K562 (cell line): ENCODE results near the gene NME4. TPM values are rescaled to one million over a fixed set of nuclear protein-coding genes. Genes with fewer than 3 reads are reported as not detected.

ENCODE experiments used
- FOS ChIP-seq: IDR thresholded peaks from 3 replicates; pipeline ENCODE4 v1.6.1; 2011; ENCODE audit not compliant: insufficient read length; ENCODE audit errors: extremely low read depth
- HMG20A ChIP-seq: fragments of 450-650 bp; formaldehyde crosslinking; conservative IDR thresholded peaks from 2 replicates; pipeline ENCODE4 v1.4.0; 2020; ENCODE audit warnings: mild to moderate bottlenecking, mixed read lengths
- NCOA4 ChIP-seq: fragments of 450-650 bp; IDR thresholded peaks from 2 replicates; pipeline ENCODE4 v1.6.1; 2018; ENCODE audit warnings: mild to moderate bottlenecking; ENCODE audit not compliant: partially characterized antibody
- RBBP5 ChIP-seq: fragments of 200-600 bp; sonication (generic); IDR thresholded peaks from 2 replicates; pipeline ENCODE4 v1.6.1; 2012; ENCODE audit warnings: borderline replicate concordance, mild to moderate bottlenecking, low read length, control low read depth, inconsistent platforms; ENCODE audit not compliant: insufficient read depth, poor library complexity, severe bottlenecking
- TCF3 ChIP-seq: sonication (generic); formaldehyde crosslinking; IDR thresholded peaks from 2 replicates; pipeline ENCODE4 v1.4.0; 2020; ENCODE audit warnings: mild to moderate bottlenecking, missing genetic modification reagents
- TEAD4 ChIP-seq, 2 experiments: sonication (generic) in 1 of 2; formaldehyde crosslinking in 1 of 2; IDR thresholded peaks; 2 replicates each; pipeline versions ENCODE4 v1.6.1 to v1.8.0; 2012 to 2022; ENCODE audit warnings: borderline replicate concordance in 1 of 2, inconsistent platforms in 1 of 2, low read length in 1 of 2, mild to moderate bottlenecking in 1 of 2, missing genetic modification reagents in 1 of 2
- ZNF174 ChIP-seq: fragments of 250-450 bp; sonication (Bioruptor Pico); IDR thresholded peaks from 2 replicates; pipeline ENCODE4 v1.4.0; 2020; ENCODE audit warnings: mild to moderate bottlenecking
- ZNF75A ChIP-seq: fragments of 450-650 bp; formaldehyde crosslinking; IDR thresholded peaks from 2 replicates; pipeline ENCODE4 v1.4.0; 2020; ENCODE audit warnings: mild to moderate bottlenecking
- polyA plus RNA-seq, 8 experiments: library from polyadenylated mRNA; depleted of rRNA in 4 of 8; stranded (reverse) in 5 of 8; unstranded in 3 of 8; fragments of >200 nt; fragmentation: Nextera tagmentation in 2 of 8; fragmentation: Illumina TruSeq in 1 of 8; extraction: Ambion mirVana in 2 of 8; extraction: Trizol in 1 of 8; gene quantifications; 2 replicates each; pipeline versions ENCODE4 v1.2.1 to v1.2.3, GENCODE V29; 2011 to 2014; ENCODE audit warnings: inconsistent platforms in 1 of 8, missing spikeins in 1 of 8
- total RNA-seq, 7 experiments: library from RNA; depleted of rRNA in 6 of 7; stranded (reverse); fragments of >200 nt in 6 of 7; fragmentation: Illumina TruSeq in 2 of 7; extraction: Trizol in 2 of 7; gene quantifications; 2 replicates each; pipeline versions ENCODE4 v1.2.1 to v1.2.3, GENCODE V29; 2011 to 2021; ENCODE audit warnings: low replicate concordance in 1 of 7
- TF ChIP-seq, protein P1 (sequence below): fragments of 200-600 bp; sonication (generic); IDR thresholded peaks from one replicate; pipeline ENCODE4 v1.6.1; 2012; ENCODE audit warnings: mild to moderate bottlenecking, low read depth, low read length, inconsistent platforms
- TF ChIP-seq, protein P2 (sequence below): fragments of 200-800 bp; sonication (Bioruptor generic); IDR thresholded peaks from 2 replicates; pipeline ENCODE4 v1.6.1; 2017; ENCODE audit warnings: missing genetic modification characterization, missing compliant biosample characterization
- TF ChIP-seq, protein P3 (sequence below): fragments of 250-450 bp; sonication (Bioruptor Pico); IDR thresholded peaks from 2 replicates; pipeline ENCODE4 v1.8.0; 2022; ENCODE audit warnings: inconsistent platforms

The NME4 gene
- total and polyA plus RNA-seq, 9 of the 15 experiments (the other 6 are each of a cell fraction or from before 2014, with no cell fraction given) = 15.4 to 264 (median 139) TPM

DNA sequence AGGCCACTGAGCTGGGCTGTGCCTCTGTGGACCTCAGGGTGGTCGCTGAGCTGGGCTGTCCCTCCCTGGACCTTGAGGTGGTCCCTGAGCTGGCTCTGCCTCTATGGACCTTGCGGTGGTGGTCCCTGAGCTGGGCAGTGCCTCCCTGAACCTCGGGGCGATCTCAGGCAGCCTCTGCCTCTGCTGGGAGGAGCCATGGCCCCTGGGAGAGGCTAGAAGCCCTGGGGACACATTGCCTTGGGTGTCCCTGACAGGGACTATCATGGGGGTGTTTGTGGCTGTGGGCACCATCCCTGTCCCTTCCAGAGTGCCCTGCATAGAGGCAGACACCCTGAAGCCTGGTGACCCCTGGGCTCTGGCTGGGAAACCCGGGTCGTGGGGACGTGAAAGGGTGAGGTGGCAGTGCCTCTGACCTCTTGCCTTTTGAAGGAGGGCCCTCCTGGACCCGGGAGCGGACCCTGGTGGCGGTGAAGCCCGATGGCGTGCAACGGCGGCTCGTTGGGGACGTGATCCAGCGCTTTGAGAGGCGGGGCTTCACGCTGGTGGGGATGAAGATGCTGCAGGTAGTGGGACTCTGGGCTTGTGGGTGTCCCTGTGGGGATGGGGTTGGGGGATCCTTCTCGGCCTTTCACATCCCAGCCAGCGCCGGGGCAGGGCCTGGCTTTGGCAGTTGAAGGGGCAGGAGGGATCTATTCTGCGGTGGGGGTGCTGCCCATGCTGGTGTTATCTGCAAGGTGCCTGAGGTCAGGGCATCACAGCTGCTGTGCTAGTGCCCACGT is 1.8 kb downstream of the NME4 start (continued):
- TF ChIP-seq, protein P1, sequence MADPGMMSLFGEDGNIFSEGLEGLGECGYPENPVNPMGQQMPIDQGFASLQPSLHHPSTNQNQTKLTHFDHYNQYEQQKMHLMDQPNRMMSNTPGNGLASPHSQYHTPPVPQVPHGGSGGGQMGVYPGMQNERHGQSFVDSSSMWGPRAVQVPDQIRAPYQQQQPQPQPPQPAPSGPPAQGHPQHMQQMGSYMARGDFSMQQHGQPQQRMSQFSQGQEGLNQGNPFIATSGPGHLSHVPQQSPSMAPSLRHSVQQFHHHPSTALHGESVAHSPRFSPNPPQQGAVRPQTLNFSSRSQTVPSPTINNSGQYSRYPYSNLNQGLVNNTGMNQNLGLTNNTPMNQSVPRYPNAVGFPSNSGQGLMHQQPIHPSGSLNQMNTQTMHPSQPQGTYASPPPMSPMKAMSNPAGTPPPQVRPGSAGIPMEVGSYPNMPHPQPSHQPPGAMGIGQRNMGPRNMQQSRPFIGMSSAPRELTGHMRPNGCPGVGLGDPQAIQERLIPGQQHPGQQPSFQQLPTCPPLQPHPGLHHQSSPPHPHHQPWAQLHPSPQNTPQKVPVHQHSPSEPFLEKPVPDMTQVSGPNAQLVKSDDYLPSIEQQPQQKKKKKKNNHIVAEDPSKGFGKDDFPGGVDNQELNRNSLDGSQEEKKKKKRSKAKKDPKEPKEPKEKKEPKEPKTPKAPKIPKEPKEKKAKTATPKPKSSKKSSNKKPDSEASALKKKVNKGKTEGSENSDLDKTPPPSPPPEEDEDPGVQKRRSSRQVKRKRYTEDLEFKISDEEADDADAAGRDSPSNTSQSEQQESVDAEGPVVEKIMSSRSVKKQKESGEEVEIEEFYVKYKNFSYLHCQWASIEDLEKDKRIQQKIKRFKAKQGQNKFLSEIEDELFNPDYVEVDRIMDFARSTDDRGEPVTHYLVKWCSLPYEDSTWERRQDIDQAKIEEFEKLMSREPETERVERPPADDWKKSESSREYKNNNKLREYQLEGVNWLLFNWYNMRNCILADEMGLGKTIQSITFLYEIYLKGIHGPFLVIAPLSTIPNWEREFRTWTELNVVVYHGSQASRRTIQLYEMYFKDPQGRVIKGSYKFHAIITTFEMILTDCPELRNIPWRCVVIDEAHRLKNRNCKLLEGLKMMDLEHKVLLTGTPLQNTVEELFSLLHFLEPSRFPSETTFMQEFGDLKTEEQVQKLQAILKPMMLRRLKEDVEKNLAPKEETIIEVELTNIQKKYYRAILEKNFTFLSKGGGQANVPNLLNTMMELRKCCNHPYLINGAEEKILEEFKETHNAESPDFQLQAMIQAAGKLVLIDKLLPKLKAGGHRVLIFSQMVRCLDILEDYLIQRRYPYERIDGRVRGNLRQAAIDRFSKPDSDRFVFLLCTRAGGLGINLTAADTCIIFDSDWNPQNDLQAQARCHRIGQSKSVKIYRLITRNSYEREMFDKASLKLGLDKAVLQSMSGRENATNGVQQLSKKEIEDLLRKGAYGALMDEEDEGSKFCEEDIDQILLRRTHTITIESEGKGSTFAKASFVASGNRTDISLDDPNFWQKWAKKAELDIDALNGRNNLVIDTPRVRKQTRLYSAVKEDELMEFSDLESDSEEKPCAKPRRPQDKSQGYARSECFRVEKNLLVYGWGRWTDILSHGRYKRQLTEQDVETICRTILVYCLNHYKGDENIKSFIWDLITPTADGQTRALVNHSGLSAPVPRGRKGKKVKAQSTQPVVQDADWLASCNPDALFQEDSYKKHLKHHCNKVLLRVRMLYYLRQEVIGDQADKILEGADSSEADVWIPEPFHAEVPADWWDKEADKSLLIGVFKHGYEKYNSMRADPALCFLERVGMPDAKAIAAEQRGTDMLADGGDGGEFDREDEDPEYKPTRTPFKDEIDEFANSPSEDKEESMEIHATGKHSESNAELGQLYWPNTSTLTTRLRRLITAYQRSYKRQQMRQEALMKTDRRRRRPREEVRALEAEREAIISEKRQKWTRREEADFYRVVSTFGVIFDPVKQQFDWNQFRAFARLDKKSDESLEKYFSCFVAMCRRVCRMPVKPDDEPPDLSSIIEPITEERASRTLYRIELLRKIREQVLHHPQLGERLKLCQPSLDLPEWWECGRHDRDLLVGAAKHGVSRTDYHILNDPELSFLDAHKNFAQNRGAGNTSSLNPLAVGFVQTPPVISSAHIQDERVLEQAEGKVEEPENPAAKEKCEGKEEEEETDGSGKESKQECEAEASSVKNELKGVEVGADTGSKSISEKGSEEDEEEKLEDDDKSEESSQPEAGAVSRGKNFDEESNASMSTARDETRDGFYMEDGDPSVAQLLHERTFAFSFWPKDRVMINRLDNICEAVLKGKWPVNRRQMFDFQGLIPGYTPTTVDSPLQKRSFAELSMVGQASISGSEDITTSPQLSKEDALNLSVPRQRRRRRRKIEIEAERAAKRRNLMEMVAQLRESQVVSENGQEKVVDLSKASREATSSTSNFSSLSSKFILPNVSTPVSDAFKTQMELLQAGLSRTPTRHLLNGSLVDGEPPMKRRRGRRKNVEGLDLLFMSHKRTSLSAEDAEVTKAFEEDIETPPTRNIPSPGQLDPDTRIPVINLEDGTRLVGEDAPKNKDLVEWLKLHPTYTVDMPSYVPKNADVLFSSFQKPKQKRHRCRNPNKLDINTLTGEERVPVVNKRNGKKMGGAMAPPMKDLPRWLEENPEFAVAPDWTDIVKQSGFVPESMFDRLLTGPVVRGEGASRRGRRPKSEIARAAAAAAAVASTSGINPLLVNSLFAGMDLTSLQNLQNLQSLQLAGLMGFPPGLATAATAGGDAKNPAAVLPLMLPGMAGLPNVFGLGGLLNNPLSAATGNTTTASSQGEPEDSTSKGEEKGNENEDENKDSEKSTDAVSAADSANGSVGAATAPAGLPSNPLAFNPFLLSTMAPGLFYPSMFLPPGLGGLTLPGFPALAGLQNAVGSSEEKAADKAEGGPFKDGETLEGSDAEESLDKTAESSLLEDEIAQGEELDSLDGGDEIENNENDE = no peak
- TF ChIP-seq, protein P2, sequence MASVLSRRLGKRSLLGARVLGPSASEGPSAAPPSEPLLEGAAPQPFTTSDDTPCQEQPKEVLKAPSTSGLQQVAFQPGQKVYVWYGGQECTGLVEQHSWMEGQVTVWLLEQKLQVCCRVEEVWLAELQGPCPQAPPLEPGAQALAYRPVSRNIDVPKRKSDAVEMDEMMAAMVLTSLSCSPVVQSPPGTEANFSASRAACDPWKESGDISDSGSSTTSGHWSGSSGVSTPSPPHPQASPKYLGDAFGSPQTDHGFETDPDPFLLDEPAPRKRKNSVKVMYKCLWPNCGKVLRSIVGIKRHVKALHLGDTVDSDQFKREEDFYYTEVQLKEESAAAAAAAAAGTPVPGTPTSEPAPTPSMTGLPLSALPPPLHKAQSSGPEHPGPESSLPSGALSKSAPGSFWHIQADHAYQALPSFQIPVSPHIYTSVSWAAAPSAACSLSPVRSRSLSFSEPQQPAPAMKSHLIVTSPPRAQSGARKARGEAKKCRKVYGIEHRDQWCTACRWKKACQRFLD (CRISPR knock-in tag) = no peak
- TF ChIP-seq NCOA4 (no peak), TCF3 (no peak), ZNF174 (CRISPR knock-in tag) (no peak), RBBP5 (no peak), TEAD4 (IDR thresholded peaks at IDR 0.05; ENCODE audit: low read length) (no peak), TEAD4 (CRISPR knock-in tag; IDR thresholded peaks at IDR 0.05; ENCODE audit: borderline replicate concordance) (no peak), HMG20A (CRISPR knock-in tag) (no peak), ZNF75A (CRISPR knock-in tag) (no peak), FOS (no peak)
- TF ChIP-seq, protein P3, sequence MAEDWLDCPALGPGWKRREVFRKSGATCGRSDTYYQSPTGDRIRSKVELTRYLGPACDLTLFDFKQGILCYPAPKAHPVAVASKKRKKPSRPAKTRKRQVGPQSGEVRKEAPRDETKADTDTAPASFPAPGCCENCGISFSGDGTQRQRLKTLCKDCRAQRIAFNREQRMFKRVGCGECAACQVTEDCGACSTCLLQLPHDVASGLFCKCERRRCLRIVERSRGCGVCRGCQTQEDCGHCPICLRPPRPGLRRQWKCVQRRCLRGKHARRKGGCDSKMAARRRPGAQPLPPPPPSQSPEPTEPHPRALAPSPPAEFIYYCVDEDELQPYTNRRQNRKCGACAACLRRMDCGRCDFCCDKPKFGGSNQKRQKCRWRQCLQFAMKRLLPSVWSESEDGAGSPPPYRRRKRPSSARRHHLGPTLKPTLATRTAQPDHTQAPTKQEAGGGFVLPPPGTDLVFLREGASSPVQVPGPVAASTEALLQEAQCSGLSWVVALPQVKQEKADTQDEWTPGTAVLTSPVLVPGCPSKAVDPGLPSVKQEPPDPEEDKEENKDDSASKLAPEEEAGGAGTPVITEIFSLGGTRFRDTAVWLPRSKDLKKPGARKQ (CRISPR knock-in tag) = no peak
